LNCaP clone FGC (cell line): ENCODE results near the gene THAP10.
"Not testable (repeated sequence)": the region's sequence is repeated elsewhere in the genome, so short reads cannot be mapped to it uniquely, and the experiment has no call there.

Source experiments
- DNase-seq: peaks from one replicate; pipeline ENCODE4 v3.0.0-alpha.2; 2011; ENCODE audit warnings: low read depth
- H3K4me3 ChIP-seq: 2 replicates; pipeline ENCODE4 v1.5.1; 2011; ENCODE audit warnings: mild to moderate bottlenecking, low read depth, low read length, control low read depth
- CTCF ChIP-seq: IDR thresholded peaks from 2 replicates; pipeline ENCODE4 v1.5.1; 2012; ENCODE audit warnings: mild to moderate bottlenecking; ENCODE audit not compliant: control insufficient read depth, insufficient read depth; ENCODE audit errors: extremely low read depth

The THAP10 gene

GRCh38 chr15:70880781-70881180 is 11.5 kb downstream of the THAP10 start:
- H3K4me3 ChIP-seq, result no peak overlapping the region
- no peak for DNase-seq
- TF ChIP-seq CTCF, result no peak

GRCh38 chr15:70879401-70879800 is 12.8 kb downstream of the THAP10 start:
- no peak for TF ChIP-seq CTCF
- DNase-seq, result no peak
- H3K4me3 ChIP-seq, result no peak overlapping the region

GRCh38 chr15:70876683-70877082 is 15.6 kb downstream of the THAP10 start:
- no peak for TF ChIP-seq CTCF
- DNase-seq, result no peak
- H3K4me3 ChIP-seq, result no peak overlapping the region

GRCh38 chr15:70876011-70876410 is 16.2 kb downstream of the THAP10 start:
- no peak overlapping the region for H3K4me3 ChIP-seq
- no peak for TF ChIP-seq CTCF
- DNase-seq, result no peak

GRCh38 chr15:70875001-70875782 is 17.0 kb downstream of the THAP10 start:
- no peak for DNase-seq
- peak; percentile 70 for TF ChIP-seq CTCF
- H3K4me3 ChIP-seq, result no peak overlapping the region

GRCh38 chr15:70873232-70874054 is 18.8 kb downstream of the THAP10 start:
- no peak overlapping the region for H3K4me3 ChIP-seq
- no peak for TF ChIP-seq CTCF
- no peak for DNase-seq

GRCh38 chr15:70871490-70871889 is 20.7 kb downstream of the THAP10 start:
- H3K4me3 ChIP-seq, DNase-seq: not testable (repeated sequence)
